Cardiac septum (tissue), 1 donor: ENCODE measurements around the gene ABCF3. TPM values are rescaled to one million over a fixed set of nuclear protein-coding genes. Genes with fewer than 3 reads are reported as not detected.

Experiments
- DNase-seq: peaks from one replicate; pipeline ENCODE4 v3.0.0-alpha.2; 2020; ENCODE audit warnings: low spot score
- intact Hi-C: fragments of 100-400 bp; cut with DNase I; formaldehyde crosslinking; loops from one replicate; pipeline ENCODE4 v1.14.0; 2022
- total RNA-seq: library from RNA; stranded (reverse); fragmentation: NEBNext Ultra II Directional; extraction: Animal tissue kit (Norgen Biotek cat#: 25700); gene quantifications from one replicate; pipeline ENCODE4 v1.2.1, GENCODE V29; 2021
- donor health status: DM: no; HTN: no; CAD: no.

Gene ABCF3
- total RNA-seq, 1 donor from 2014 or later, result 61.5 TPM

- DNase-seq, result no peak
- intact Hi-C loops, result no loop called here
These were observed 20.5 kb upstream of the ABCF3 start for GRCh38 chr3:184165543-184165942.

- no peak for DNase-seq
- intact Hi-C loops, result no loop called here
These were observed 19.3 kb upstream of the ABCF3 start for GRCh38 chr3:184166671-184167070.

- no peak for DNase-seq
- intact Hi-C loops, result no loop called here
These were observed 18.2 kb upstream of the ABCF3 start for GRCh38 chr3:184167786-184168185.

- DNase-seq, result no peak
- intact Hi-C loops, result no loop called here
These were observed 17.5 kb upstream of the ABCF3 start for GRCh38 chr3:184168363-184169120.

- intact Hi-C loops, result no loop called here
- DNase-seq, result no peak
These were observed 15.8 kb upstream of the ABCF3 start for GRCh38 chr3:184169896-184170875.

- DNase-seq, result no peak
- intact Hi-C loops, result no loop called here
These were observed 14.4 kb upstream of the ABCF3 start for GRCh38 chr3:184171562-184171961.

GRCh38 chr3:184172681-184173373 lies 13.2 kb upstream of the ABCF3 start:
- intact Hi-C loops, result no loop called here
- no peak for DNase-seq

- intact Hi-C loops, result no loop called here
- DNase-seq, result no peak
These were observed 12.7 kb upstream of the ABCF3 start for GRCh38 chr3:184173374-184173722.

- intact Hi-C loops, result loop anchor here (1.0 to 2.0 kb wide), 4 partner anchors 11 to 75 kb away; partner anchors contain the start of genes ALG3 and EEF1AKMT4
These were observed 11.7 kb upstream of the ABCF3 start for GRCh38 chr3:184174284-184174645.

GRCh38 chr3:184174646-184175492 lies 11.1 kb upstream of the ABCF3 start, which contains the start of gene AP2M1:
AP2M1 (plus strand) TSS chr3:184174855; CDS start chr3:184176994, 2,139 bp downstream.
- intact Hi-C loops, result loop anchor here (1.0 to 2.0 kb wide), 4 partner anchors 10 to 74 kb away; partner anchors contain the start of genes ALG3 and EEF1AKMT4
- peak; percentile 99 for DNase-seq

More at GRCh38 chr3:184174284-184174645, 11.7 kb upstream of the ABCF3 start:
- no peak for DNase-seq

- intact Hi-C loops, result loop anchor here (2.0 kb wide), 2 partner anchors 19 to 73 kb away; partner anchors contain the start of genes ALG3 and EEF1AKMT4
- DNase-seq, result no peak
These were observed 10.5 kb upstream of the ABCF3 start for GRCh38 chr3:184175506-184175905.

- intact Hi-C loops, result loop anchor here (2.0 kb wide), 2 partner anchors 19 to 73 kb away; partner anchors contain the start of genes ALG3 and EEF1AKMT4
- DNase-seq, result no peak
These were observed 10.0 kb upstream of the ABCF3 start for GRCh38 chr3:184175981-184176376.

- intact Hi-C loops, result no loop called here
- no peak for DNase-seq
These were observed 9.3 kb upstream of the ABCF3 start for GRCh38 chr3:184176377-184177330.

- intact Hi-C loops, result no loop called here
- DNase-seq, result no peak
These were observed 8.7 kb upstream of the ABCF3 start for GRCh38 chr3:184177331-184177731.

- DNase-seq, result no peak
- intact Hi-C loops, result no loop called here
These were observed 8.2 kb upstream of the ABCF3 start for GRCh38 chr3:184177767-184178306.

- intact Hi-C loops, result no loop called here
- no peak for DNase-seq
These were observed 7.4 kb upstream of the ABCF3 start for GRCh38 chr3:184178521-184179138.

GRCh38 chr3:184180165-184180564 lies 5.8 kb upstream of the ABCF3 start:
- intact Hi-C loops, result no loop called here
- no peak for DNase-seq
